Right lobe of liver (tissue), 4 donors: ENCODE measurements around the gene MCTP1.

Experiments used
- POLR2A ChIP-seq: fragments of 450-650 bp; IDR thresholded peaks from one replicate; pipeline ENCODE4 v1.6.1; 2017; ENCODE audit warnings: antibody characterized with exemption, mild to moderate bottlenecking
- TF ChIP-seq, protein P1 (sequence below), 4 donors: fragments of 200-600 bp in 3 of 4; fragments of 450-650 bp in 1 of 4; IDR thresholded peaks; one replicate each; pipeline versions ENCODE4 v1.5.1 to v1.8.0; 2016 to 2022; ENCODE audit warnings: antibody characterized with exemption in 4 of 4, mild to moderate bottlenecking in 2 of 4
- donor health status: DM: no; HTN: no; CAD: no.
- donor health status: DM: no; HTN: no; CAD: no.
- donor health status: DM: no; HTN: yes; CAD: no.

DNA sequence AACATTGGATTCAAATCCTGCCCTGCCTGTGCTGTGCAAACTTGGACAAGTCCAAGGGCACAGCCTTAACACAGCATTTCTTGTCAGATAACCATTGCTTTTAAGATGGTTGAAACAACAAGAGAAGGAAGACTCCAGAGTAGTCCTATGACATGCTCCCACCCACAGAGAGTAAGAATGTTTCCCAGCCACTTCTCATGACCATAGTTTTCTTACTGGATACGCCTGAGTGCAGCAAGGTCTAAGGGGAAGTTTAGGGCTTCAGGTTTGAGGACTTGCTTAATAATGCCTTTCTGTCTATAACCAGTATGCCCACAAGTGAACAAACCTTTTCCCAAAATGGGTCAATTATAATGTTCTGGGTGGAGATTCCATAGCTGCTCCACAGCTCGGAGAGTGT, 540.0 kb downstream of the MCTP1 start:
- TF ChIP-seq, protein P1, sequence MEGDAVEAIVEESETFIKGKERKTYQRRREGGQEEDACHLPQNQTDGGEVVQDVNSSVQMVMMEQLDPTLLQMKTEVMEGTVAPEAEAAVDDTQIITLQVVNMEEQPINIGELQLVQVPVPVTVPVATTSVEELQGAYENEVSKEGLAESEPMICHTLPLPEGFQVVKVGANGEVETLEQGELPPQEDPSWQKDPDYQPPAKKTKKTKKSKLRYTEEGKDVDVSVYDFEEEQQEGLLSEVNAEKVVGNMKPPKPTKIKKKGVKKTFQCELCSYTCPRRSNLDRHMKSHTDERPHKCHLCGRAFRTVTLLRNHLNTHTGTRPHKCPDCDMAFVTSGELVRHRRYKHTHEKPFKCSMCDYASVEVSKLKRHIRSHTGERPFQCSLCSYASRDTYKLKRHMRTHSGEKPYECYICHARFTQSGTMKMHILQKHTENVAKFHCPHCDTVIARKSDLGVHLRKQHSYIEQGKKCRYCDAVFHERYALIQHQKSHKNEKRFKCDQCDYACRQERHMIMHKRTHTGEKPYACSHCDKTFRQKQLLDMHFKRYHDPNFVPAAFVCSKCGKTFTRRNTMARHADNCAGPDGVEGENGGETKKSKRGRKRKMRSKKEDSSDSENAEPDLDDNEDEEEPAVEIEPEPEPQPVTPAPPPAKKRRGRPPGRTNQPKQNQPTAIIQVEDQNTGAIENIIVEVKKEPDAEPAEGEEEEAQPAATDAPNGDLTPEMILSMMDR (IDR thresholded peaks at IDR 0.05) = no peak
- TF ChIP-seq POLR2A = no peak
